ENCODE data around the gene DCTD.

- TF ChIP-seq CTCF (conservative IDR thresholded peaks at IDR 0.05) (no peak), ZFX (IDR thresholded peaks at IDR 0.05) (no peak)
These were observed 9.1 kb downstream of the DCTD start for GRCh38 chr4:182908124-182908523.

Data from C4-2B (cell line).